Erythroblast (primary cell): ENCODE results near the gene PNMA6E.

Source experiments
- GATA1 ChIP-seq: IDR thresholded peaks from 2 replicates; pipeline ENCODE4 v1.6.1; 2011; ENCODE audit warnings: low read depth, mild to moderate bottlenecking, control low read depth, low read length, moderate library complexity
- POLR2A ChIP-seq: IDR thresholded peaks from 2 replicates; pipeline ENCODE4 v1.6.1; 2011; ENCODE audit warnings: mild to moderate bottlenecking, low read length

- TF ChIP-seq POLR2A, result no peak
- no peak for TF ChIP-seq GATA1
Measured at GRCh38 chrX:153351981-153352380, 49.2 kb downstream of the PNMA6E start.
